Right lung (tissue), 5 donors: Measurements from ENCODE around the gene SORCS3. TPM values are rescaled to one million over a fixed set of nuclear protein-coding genes. Genes with fewer than 3 reads are reported as not detected.

ENCODE experiments used
- DNase-seq, 2 donors: peaks; one replicate each; pipeline ENCODE4 v3.0.0-alpha.2; 2013
- polyA plus RNA-seq, 5 donors: library from polyadenylated mRNA; unstranded; fragments of 120-200 nt; gene quantifications; one replicate each; pipeline versions ENCODE4 v1.2.1 to v1.2.3, GENCODE V29; 2013; ENCODE audit warnings: inconsistent platforms in 1 of 5, low replicate concordance in 1 of 5; ENCODE audit not compliant: insufficient read length in 5 of 5, insufficient read depth in 1 of 5

Gene SORCS3
- polyA plus RNA-seq, 5 donors = 0.03 to 0.12 (median 0.09) TPM

- no peak for DNase-seq
Observed at GRCh38 chr10:104842704-104843103, 201.6 kb downstream of the SORCS3 start.

- no peak for DNase-seq
Observed at GRCh38 chr10:104844073-104844472, 203.0 kb downstream of the SORCS3 start.

- no peak for DNase-seq
Observed at GRCh38 chr10:104850023-104850422, 208.9 kb downstream of the SORCS3 start.

- DNase-seq = no peak
Observed at GRCh38 chr10:104867966-104868598, 227.0 kb downstream of the SORCS3 start.

GRCh38 chr10:104872691-104873090 is 231.6 kb downstream of the SORCS3 start:
- no peak for DNase-seq

GRCh38 chr10:104873161-104873560 is 232.1 kb downstream of the SORCS3 start:
- DNase-seq = no peak

GRCh38 chr10:104875561-104875960 is 234.5 kb downstream of the SORCS3 start:
- DNase-seq = no peak

- no peak for DNase-seq
Observed at GRCh38 chr10:104880624-104881398, 239.7 kb downstream of the SORCS3 start.

- no peak for DNase-seq
Observed at GRCh38 chr10:104881740-104882139, 240.7 kb downstream of the SORCS3 start.

GRCh38 chr10:104892879-104893617 is 252.0 kb downstream of the SORCS3 start:
- DNase-seq = no peak

GRCh38 chr10:104893701-104894100 is 252.6 kb downstream of the SORCS3 start:
- no peak for DNase-seq

GRCh38 chr10:104894681-104895080 is 253.6 kb downstream of the SORCS3 start:
- no peak for DNase-seq

GRCh38 chr10:104895541-104895940 is 254.5 kb downstream of the SORCS3 start:
- DNase-seq = peak; percentile 28 to 55

- DNase-seq = no peak
Observed at GRCh38 chr10:104895981-104896380, 254.9 kb downstream of the SORCS3 start.

- DNase-seq = no peak
Observed at GRCh38 chr10:104897696-104898095, 256.6 kb downstream of the SORCS3 start.

- no peak for DNase-seq
Observed at GRCh38 chr10:104899779-104900178, 258.7 kb downstream of the SORCS3 start.

GRCh38 chr10:104903433-104903832 is 262.3 kb downstream of the SORCS3 start:
- no peak for DNase-seq

- no peak for DNase-seq
Observed at GRCh38 chr10:104904753-104905323, 263.7 kb downstream of the SORCS3 start.

- no peak for DNase-seq
Observed at GRCh38 chr10:104906112-104906511, 265.0 kb downstream of the SORCS3 start.

- DNase-seq = no peak
Observed at GRCh38 chr10:104907521-104907920, 266.4 kb downstream of the SORCS3 start.

- DNase-seq = no peak
Observed at GRCh38 chr10:104908581-104908980, 267.5 kb downstream of the SORCS3 start.

- no peak for DNase-seq
Observed at GRCh38 chr10:104910712-104911111, 269.6 kb downstream of the SORCS3 start.
